GM10248 (cell line): Measurements from ENCODE around the gene HAUS5.

ENCODE experiments used
- CTCF ChIA-PET: fragments of 300-600 bp; sonication (Branson Sonifier 250); formaldehyde crosslinking; extraction: SDS; loops from one replicate; lab custom pipeline; 2021; ENCODE audit warnings: antibody characterized with exemption; lab: Yijun Ruan, JAX
- POLR2A ChIA-PET: fragments of 350-650 bp; sonication (Branson Sonifier 250); formaldehyde crosslinking; extraction: SDS; loops from one replicate; lab custom pipeline; 2020; ENCODE audit warnings: antibody characterized with exemption; lab: Yijun Ruan, JAX
- DNase-seq: peaks from one replicate; pipeline ENCODE4 v3.0.0; 2012; ENCODE audit errors: extremely low spot score
- TF ChIP-seq, protein P1 (sequence below): IDR thresholded peaks from 2 replicates; pipeline ENCODE4 v1.5.1; 2012; ENCODE audit warnings: mild to moderate bottlenecking, low read depth; ENCODE audit errors: extremely low read depth, missing control alignments, control extremely low read depth

The HAUS5 gene

DNA sequence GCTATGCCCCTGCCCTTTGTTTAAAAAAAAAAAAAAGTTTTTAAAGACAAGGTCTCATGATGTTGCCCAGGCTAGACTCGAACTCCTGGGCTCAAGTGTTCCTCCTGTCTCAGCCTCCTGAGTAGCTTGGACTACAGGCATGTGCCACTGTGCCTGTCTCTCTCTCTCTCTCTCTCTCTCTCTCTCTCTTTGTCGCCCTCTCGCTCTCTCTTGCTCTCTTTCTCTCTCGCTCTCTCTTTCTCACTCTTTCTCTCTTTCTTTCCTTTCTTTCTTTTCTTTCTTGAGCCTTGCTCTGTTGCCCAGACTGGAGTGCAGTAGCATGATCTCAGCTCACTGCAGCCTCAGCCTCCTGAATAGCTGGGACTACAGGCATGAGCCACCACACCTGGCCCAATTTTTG, 43.1 kb downstream of the HAUS5 start:
- CTCF ChIA-PET: interaction anchor here (0.8 to 1.4 kb wide), 3 partner anchors 11 to 141 kb away, joined by 3 read pairs; partner anchors contain the start of gene UPK1A
- TF ChIP-seq, protein P1, sequence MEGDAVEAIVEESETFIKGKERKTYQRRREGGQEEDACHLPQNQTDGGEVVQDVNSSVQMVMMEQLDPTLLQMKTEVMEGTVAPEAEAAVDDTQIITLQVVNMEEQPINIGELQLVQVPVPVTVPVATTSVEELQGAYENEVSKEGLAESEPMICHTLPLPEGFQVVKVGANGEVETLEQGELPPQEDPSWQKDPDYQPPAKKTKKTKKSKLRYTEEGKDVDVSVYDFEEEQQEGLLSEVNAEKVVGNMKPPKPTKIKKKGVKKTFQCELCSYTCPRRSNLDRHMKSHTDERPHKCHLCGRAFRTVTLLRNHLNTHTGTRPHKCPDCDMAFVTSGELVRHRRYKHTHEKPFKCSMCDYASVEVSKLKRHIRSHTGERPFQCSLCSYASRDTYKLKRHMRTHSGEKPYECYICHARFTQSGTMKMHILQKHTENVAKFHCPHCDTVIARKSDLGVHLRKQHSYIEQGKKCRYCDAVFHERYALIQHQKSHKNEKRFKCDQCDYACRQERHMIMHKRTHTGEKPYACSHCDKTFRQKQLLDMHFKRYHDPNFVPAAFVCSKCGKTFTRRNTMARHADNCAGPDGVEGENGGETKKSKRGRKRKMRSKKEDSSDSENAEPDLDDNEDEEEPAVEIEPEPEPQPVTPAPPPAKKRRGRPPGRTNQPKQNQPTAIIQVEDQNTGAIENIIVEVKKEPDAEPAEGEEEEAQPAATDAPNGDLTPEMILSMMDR: no peak
- POLR2A ChIA-PET: no interaction called here
- no peak for DNase-seq

DNA sequence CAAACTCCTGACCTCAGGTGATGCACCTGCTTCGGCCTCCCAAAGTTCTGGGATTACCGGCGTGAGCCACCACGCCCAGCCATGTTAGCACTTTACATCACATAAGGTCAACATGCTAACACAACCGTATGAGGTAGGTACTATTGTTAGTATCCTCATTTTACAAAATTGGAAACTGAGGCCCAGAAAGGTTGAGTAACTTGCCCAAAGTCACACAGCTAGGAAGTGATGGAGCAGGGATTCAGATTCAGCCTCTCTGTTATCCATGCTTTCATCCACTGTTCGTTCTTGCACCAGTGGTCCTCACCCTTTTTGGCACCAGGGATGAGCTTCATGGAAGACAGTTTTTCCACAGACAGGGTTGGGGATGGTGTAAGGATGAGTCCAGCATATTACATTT, 44.2 kb downstream of the HAUS5 start:
- POLR2A ChIA-PET: no interaction called here
- CTCF ChIA-PET: interaction anchor here (1.0 kb wide), 1 partner anchor 12 kb away, joined by 4 read pairs; no protein-coding TSS in a partner anchor
- DNase-seq: no peak
- TF ChIP-seq, protein P1: no peak

DNA sequence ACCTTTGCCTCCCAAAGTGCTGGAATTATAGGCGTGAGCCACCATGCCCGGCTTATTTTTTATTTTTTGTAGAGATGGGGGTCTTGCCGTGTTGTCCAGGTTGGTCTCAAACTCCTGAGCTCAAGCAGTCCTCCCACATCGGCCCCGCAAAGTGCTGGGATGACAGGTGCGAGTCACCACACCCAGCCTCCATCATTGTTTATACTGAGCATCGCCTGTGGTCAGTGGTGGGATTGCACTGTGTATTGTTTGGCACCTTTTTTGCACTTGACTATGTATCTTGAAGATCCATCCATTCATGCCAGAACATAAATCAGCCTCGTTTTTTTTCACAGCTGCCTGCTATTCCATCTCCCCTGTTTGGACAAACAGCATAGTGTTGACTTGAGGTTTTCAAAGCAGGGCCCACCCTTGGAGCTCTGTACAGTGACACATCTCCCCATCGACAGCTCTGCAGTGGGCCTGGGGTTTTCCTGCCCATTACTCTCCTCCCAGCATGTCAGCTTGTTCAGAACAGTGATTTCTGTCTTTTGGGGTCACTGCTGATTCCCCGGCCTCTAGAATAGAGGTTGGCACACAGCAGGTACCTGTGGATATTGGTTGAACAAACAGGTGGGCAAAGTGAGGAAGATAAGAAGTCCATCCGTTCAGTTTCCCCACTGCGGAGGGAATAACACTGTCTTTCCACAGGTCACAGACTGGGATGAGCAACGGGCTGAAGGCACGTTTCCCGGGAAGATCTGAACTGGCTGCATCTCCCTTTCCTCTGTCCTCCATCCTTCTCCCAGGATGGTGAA, 45.6 kb downstream of the HAUS5 start:
- no peak for DNase-seq
- ChIA-PET POLR2A (interaction anchor here (0.6 kb wide), 1 partner anchor 226 kb away, joined by 4 read pairs; no protein-coding TSS in a partner anchor), CTCF (interaction anchor here (0.9 to 1.2 kb wide), 2 partner anchors 10 to 70 kb away, joined by 3 read pairs; no protein-coding TSS in a partner anchor)
- TF ChIP-seq, protein P1: no peak

DNA sequence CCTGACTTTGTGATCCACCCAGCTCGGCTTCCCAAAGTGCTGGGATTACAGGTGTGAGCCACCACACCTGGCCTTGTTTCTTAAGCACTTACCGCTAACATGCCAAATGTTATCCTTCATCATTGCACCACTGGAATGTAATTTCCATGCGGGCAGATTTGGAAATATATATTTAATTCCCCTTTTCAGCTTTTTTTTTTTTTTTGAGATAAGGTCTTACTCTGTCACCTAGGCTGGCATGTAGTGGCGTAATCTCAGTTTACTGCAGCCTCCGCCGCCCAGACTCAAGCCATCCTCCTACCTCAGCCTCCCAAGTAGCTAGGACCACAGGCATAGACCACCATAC, 49.4 kb downstream of the HAUS5 start:
- DNase-seq: no peak
- TF ChIP-seq, protein P1: no peak
- ChIA-PET CTCF (no interaction called here), POLR2A (interaction anchor here (0.6 to 0.9 kb wide), 3 partner anchors 12 to 197 kb away, joined by 3 to 5 read pairs (median 4); no protein-coding TSS in a partner anchor)

GRCh38 chr19:35663981-35664380, 51.4 kb downstream of the HAUS5 start:
- ChIA-PET CTCF (interaction anchor here (1.0 to 1.5 kb wide), 2 partner anchors 10 to 72 kb away, joined by 3 to 4 read pairs; no protein-coding TSS in a partner anchor), POLR2A (interaction anchor here (0.6 kb wide), 1 partner anchor 17 kb away, joined by 4 read pairs; no protein-coding TSS in a partner anchor)
- DNase-seq: no peak
- TF ChIP-seq, protein P1: no peak

DNA sequence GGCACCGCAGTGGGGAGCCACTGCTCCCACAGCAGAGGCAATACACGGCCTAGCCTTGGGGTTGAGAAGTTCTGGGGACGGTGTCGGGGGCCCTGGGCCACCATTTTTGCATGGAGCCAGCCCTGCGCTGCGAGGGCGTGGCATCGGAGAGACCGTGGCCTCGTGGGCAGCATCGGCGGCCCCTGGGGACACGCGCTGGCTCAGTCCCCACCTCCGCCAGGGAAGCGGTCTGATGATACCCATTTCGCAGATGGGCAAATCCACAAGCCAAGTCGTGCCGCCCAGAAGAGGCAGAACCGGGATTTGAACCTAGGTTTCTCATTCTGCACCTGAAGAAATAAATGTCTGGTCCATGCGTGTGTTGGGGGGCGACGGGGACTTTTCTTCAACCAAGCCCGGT, 52.6 kb downstream of the HAUS5 start:
- POLR2A ChIA-PET: no interaction called here
- TF ChIP-seq, protein P1: no peak
- DNase-seq: no peak
- CTCF ChIA-PET: no interaction called here
